Measurements from ENCODE around the gene NME1. TPM values are rescaled to one million over a fixed set of nuclear protein-coding genes. Genes with fewer than 3 reads are reported as not detected.
A peak's percentile ranks its signal among the peaks of the same experiment; 100 is the strongest.

The NME1 gene
- total and polyA plus RNA-seq, 4 donors, result 14.6 to 201 (median 143) TPM

DNA sequence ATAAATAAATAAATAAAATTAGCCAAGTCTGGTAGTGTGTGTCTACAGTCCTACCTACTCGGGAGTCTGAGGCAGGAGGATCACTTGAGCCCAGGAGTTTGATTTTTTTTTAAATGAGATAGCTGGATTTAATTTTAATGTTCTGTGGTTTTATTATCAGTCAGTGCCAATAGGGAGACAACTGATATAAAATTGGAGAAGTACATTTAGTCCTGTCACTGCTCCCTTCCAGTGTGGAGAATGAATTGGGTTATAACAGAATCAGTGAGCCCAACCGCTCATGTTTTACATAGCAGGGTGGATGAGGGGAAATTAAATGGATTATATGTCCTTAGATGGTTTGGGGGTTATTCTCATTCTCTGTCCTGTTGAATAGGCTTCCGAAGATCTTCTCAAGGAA lies 6.2 kb downstream of the NME1 start:
- Histone ChIP-seq H3K27me3 (ENCODE audit: control insufficient read depth in 3 of 3, insufficient read depth in 3 of 3, low read length in 2 of 3) (no peaks in the 10 kb centered on the region), H3K9ac (ENCODE audit: insufficient read depth in 1 of 2, low read length in 2 of 2) (no peak overlapping the region), H3K4me3 (no peak overlapping the region), H3K4me1 (ENCODE audit: control insufficient read depth in 5 of 5, insufficient read depth in 5 of 5, low read length in 5 of 5) (peaks cover 0 to 2% (median 0%) of the 10 kb centered on the region in 5 donors), H3K9me3 (ENCODE audit: control insufficient read depth in 4 of 4, insufficient read depth in 3 of 4, low read length in 3 of 4) (no peaks in the 10 kb centered on the region), H3K27ac (ENCODE audit: low read depth in 1 of 2, low read length in 1 of 2) (no peak overlapping the region), H3K36me3 (ENCODE audit: control insufficient read depth in 4 of 4, insufficient read depth in 4 of 4, low read length in 4 of 4) (peaks cover 11 to 27% (median 15%) of the 10 kb centered on the region in 4 donors)
- WGBS, 2 donors, result 98 to 100% methylated on average over 3 of the region's 3 CpGs
- ATAC-seq (ENCODE audit: insufficient read depth, low FRiP score) (no peak), DNase-seq (no peak)
- TF ChIP-seq CTCF (IDR thresholded peaks at IDR 0.05; ENCODE audit: control extremely low read depth, extremely low read depth), result no peak

- no peak for ATAC-seq (ENCODE audit: insufficient read depth, low FRiP score)
- H3K27me3 ChIP-seq (ENCODE audit: control insufficient read depth in 3 of 3, insufficient read depth in 3 of 3, low read length in 2 of 3), result no peaks in the 10 kb centered on the region
- peaks cover 0 to 7% (median 3%) of the 10 kb centered on the region in 5 donors for H3K4me1 ChIP-seq (ENCODE audit: control insufficient read depth in 5 of 5, insufficient read depth in 5 of 5, low read length in 5 of 5)
- H3K4me3 ChIP-seq, result no peak overlapping the region
- H3K9me3 ChIP-seq (ENCODE audit: control insufficient read depth in 4 of 4, insufficient read depth in 3 of 4, low read length in 3 of 4), result no peaks in the 10 kb centered on the region
- no peak overlapping the region for H3K9ac ChIP-seq (ENCODE audit: insufficient read depth in 1 of 2, low read length in 2 of 2)
- H3K27ac ChIP-seq (ENCODE audit: low read depth in 1 of 2, low read length in 1 of 2), result no peak overlapping the region
- H3K36me3 ChIP-seq (ENCODE audit: control insufficient read depth in 4 of 4, insufficient read depth in 4 of 4, low read length in 4 of 4), result peaks cover 11 to 27% (median 15%) of the 10 kb centered on the region in 4 donors
- no peak for TF ChIP-seq CTCF (IDR thresholded peaks at IDR 0.05; ENCODE audit: control extremely low read depth, extremely low read depth)
- no peak for DNase-seq
- WGBS, 2 donors, result 48 to 85% methylated on average over 3 of the region's 3 CpGs
Observed at GRCh38 chr17:51161541-51161940, 8.2 kb downstream of the NME1 start.

DNA sequence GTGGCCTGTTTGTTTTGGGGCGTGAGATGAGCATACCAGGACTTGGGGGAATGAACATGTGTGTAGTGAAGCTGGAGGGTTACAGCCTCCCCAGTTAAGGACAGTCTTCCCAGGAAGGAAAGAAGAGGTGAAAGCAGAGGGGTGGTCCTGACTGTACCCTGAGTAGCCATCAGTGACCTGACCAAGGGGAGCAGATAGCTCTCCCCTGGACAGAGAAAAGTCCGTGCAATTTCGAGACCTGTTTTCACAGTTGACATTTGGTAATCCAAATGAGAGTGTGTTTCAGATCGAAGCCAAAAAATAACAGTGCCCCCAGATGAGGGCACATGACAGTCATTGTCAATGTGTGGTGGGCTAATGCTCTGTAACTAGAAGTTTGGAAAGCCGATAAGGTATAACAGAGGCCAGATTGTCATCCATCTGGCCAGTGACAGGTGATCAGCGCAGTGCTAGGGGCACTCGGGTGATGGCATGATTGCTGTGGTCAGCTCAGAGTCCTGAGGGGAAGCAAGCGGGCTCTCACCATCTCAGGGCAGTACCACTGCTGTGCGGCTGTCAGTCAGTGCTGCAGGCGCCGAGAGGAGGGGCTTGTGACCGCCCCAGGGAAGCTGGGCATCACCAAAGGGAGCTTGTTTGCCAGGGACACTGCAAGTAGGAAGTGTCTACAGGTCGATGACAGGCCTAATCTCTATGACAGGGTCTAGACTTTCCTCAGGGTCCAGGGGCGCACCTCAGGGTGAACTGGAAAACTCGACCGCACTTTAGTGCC lies 11.7 kb downstream of the NME1 start:
- ATAC-seq (ENCODE audit: insufficient read depth, low FRiP score), result no peak

More for the DNA sequence above, 11.7 kb downstream of the NME1 start:
- Histone ChIP-seq H3K9ac (ENCODE audit: insufficient read depth in 1 of 2, low read length in 2 of 2) (peak overlapping the region in 1 of 2 donors; percentile 94), H3K4me1 (ENCODE audit: control insufficient read depth in 5 of 5, insufficient read depth in 5 of 5, low read length in 5 of 5) (peaks cover 0 to 15% (median 4%) of the 10 kb centered on the region in 5 donors), H3K27ac (ENCODE audit: low read depth in 1 of 2, low read length in 1 of 2) (peak overlapping the region; percentile 78 to 93), H3K9me3 (ENCODE audit: control insufficient read depth in 4 of 4, insufficient read depth in 3 of 4, low read length in 3 of 4) (no peaks in the 10 kb centered on the region), H3K27me3 (ENCODE audit: control insufficient read depth in 3 of 3, insufficient read depth in 3 of 3, low read length in 2 of 3) (no peaks in the 10 kb centered on the region), H3K36me3 (ENCODE audit: control insufficient read depth in 4 of 4, insufficient read depth in 4 of 4, low read length in 4 of 4) (peaks cover 17 to 24% (median 20%) of the 10 kb centered on the region in 4 donors), H3K4me3 (no peak overlapping the region)
- TF ChIP-seq CTCF (IDR thresholded peaks at IDR 0.05; ENCODE audit: control extremely low read depth, extremely low read depth), result no peak
- DNase-seq, result no peak
- WGBS, 2 donors, result 72 to 81% methylated on average over 16 of the region's 16 CpGs

Measured in lung (tissue), 12 donors.